Naive B cell (primary cell): ENCODE data around the gene HPCAL1. TPM values are rescaled to one million over a fixed set of nuclear protein-coding genes. Genes with fewer than 3 reads are reported as not detected.

Experiments used
- ATAC-seq, 2 donors: fragments of 150-1000 bp; cut with Tn5 transposase; 2 replicates each; pipeline ENCODE4 v1.10.0; 2021; ENCODE audit warnings: low read depth in 2 of 2, mild to moderate bottlenecking in 2 of 2, moderate library complexity in 2 of 2
- DNase-seq: peaks from one replicate; pipeline ENCODE4 v3.0.0; 2022
- H3K27ac Mint-ChIP-seq, 6 donors: one replicate each; pipeline ENCODE4 v1.8.0; 2020 to 2022; ENCODE audit warnings: mild to moderate bottlenecking in 6 of 6, mixed read lengths in 6 of 6, moderate library complexity in 5 of 6, inconsistent platforms in 2 of 6
- H3K27me3 Mint-ChIP-seq, 3 donors: one replicate each; pipeline ENCODE4 v1.8.0; 2021 to 2022; ENCODE audit warnings: mixed read lengths in 3 of 3, mild to moderate bottlenecking in 1 of 3
- H3K36me3 Mint-ChIP-seq, 2 donors: one replicate each; pipeline ENCODE4 v1.8.0; 2020 to 2022; ENCODE audit warnings: mixed read lengths in 2 of 2, inconsistent platforms in 1 of 2, mild to moderate bottlenecking in 1 of 2
- H3K4me1 Mint-ChIP-seq, 3 donors: one replicate each; pipeline ENCODE4 v1.8.0; 2020 to 2022; ENCODE audit warnings: mixed read lengths in 3 of 3, inconsistent platforms in 1 of 3, mild to moderate bottlenecking in 1 of 3, moderate library complexity in 1 of 3
- H3K4me3 Mint-ChIP-seq, 8 donors: one replicate each; pipeline ENCODE4 v1.8.0; 2020 to 2022; ENCODE audit warnings: mild to moderate bottlenecking in 8 of 8, mixed read lengths in 8 of 8, moderate library complexity in 8 of 8, inconsistent platforms in 2 of 8
- H3K9me3 Mint-ChIP-seq, 7 donors: one replicate each; pipeline ENCODE4 v1.8.0; 2020 to 2022; ENCODE audit warnings: mixed read lengths in 7 of 7, mild to moderate bottlenecking in 5 of 7, inconsistent platforms in 2 of 7, moderate library complexity in 1 of 7
- polyA plus RNA-seq, 6 donors: library from polyadenylated mRNA; unstranded; fragments of 300-500 nt; fragmentation: Illumina TruSeq; gene quantifications; one replicate each; pipeline ENCODE4 v1.2.3, GENCODE V29; 2021; ENCODE audit warnings: low read depth in 6 of 6

The HPCAL1 gene
- polyA plus RNA-seq, 6 donors from 2014 or later, result 49.1 to 92.1 (median 66.7) TPM

GRCh38 chr2:10475811-10476660 is 173.3 kb downstream of the HPCAL1 start:
- no peak for ATAC-seq
- H3K4me1 Mint-ChIP-seq, result peaks cover 17 to 21% (median 17%) of the 10 kb centered on the region in 3 donors
- no peaks in the 10 kb centered on the region for H3K36me3 Mint-ChIP-seq
- no peak overlapping the region for H3K4me3 Mint-ChIP-seq
- H3K27ac Mint-ChIP-seq, result peak overlapping the region in 1 of 6 donors; percentile 49
- peaks cover 0 to 5% (median 3%) of the 10 kb centered on the region in 3 donors for H3K27me3 Mint-ChIP-seq
- peaks cover 0 to 2% (median 0%) of the 10 kb centered on the region in 7 donors for H3K9me3 Mint-ChIP-seq
- no peak for DNase-seq

DNA sequence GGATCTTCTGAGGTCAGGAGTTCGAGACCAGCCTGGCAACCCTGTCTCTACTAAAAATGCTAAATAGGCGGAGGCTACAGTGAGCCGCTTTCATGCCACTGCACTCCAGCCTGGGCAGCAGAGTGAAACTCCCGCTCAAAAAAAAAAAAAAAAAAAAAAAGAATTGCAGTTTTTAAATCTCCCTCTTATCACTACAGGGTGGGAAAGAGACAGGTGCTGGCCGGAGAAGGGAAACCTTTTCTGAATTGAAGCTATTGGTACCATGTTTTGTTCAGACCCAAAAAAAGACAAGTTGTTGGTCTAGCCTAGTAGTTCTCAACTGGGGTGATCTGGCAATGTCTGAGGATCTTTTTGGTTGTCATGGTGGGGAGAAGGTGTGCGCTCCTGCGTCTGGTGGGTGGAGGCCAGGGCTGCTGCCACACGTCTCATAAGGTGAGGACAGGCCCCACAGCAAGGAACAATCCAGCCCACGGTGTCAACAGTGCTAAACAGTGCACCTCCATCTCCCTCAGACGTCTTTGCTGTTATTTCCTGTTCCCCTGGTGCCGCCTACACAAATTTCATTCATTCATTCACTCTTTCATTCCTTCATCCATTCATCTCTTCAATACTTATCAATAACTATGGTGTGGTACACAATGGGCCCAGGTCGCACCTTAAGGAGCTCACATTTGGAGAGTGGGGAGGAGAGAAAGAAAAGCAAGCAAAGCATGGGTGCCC is 174.2 kb downstream of the HPCAL1 start:
- no peak for ATAC-seq
- no peak overlapping the region for H3K4me3 Mint-ChIP-seq
- DNase-seq, result no peak
- no peaks in the 10 kb centered on the region for H3K36me3 Mint-ChIP-seq
- peaks cover 17 to 23% (median 17%) of the 10 kb centered on the region in 3 donors for H3K4me1 Mint-ChIP-seq
- H3K9me3 Mint-ChIP-seq, result peaks cover 0 to 2% (median 0%) of the 10 kb centered on the region in 7 donors
- peaks cover 0 to 13% (median 12%) of the 10 kb centered on the region in 3 donors for H3K27me3 Mint-ChIP-seq
- H3K27ac Mint-ChIP-seq, result peak overlapping the region in 1 of 6 donors; percentile 6

Other genes with a start within 250 kb of the HPCAL1 start
- gene CYS1, start 222.5 kb upstream of the HPCAL1 start, polyA plus RNA-seq, result not detected
- gene RRM2, start 180.2 kb upstream of the HPCAL1 start, polyA plus RNA-seq, result under 1 TPM in 2 of 6 donors, not detected in 4; 0.15 to 0.24 TPM
- gene ODC1, start 145.4 kb downstream of the HPCAL1 start, polyA plus RNA-seq, result 100 to 1,000 TPM; 142 to 202 (median 165) TPM